Panc1 (cell line): ENCODE data around the gene MACF1. TPM values are rescaled to one million over a fixed set of nuclear protein-coding genes. Genes with fewer than 3 reads are reported as not detected.

Experiments
- ATAC-seq: fragments of 200-7000 bp; cut with Tn5 transposase; 2 replicates; pipeline ENCODE4 v1.9.1; 2020; ENCODE audit warnings: mild to moderate bottlenecking, moderate library complexity
- BruUV-seq: library from RNA; stranded (reverse); fragments of 400-500 nt; replicated peaks from 2 replicates; lab custom pipeline; 2021; lab: Mats Ljungman, UMichigan
- CTCF ChIA-PET: fragments of 300-600 bp; sonication (Branson Sonifier 250); formaldehyde crosslinking; loops from one replicate; lab custom pipeline; 2022; ENCODE audit warnings: antibody characterized with exemption; lab: Charles Lee
- POLR2A ChIA-PET: fragments of 300-600 bp; sonication (Branson Sonifier 250); formaldehyde crosslinking; loops from one replicate; lab custom pipeline; 2022; ENCODE audit warnings: antibody characterized with exemption; lab: Charles Lee
- DNase-seq: peaks from one replicate; pipeline ENCODE4 v3.0.0-alpha.2; 2010; ENCODE audit warnings: low read depth, low spot score
- H3K27ac ChIP-seq: 2 replicates; pipeline ENCODE4 v1.5.1; 2011; ENCODE audit warnings: mild to moderate bottlenecking, low read length, inconsistent platforms
- H3K27me3 ChIP-seq: fragments of 200-500 bp; sonication (Bioruptor generic); 2 replicates; pipeline ENCODE4 v1.6.0; 2014; ENCODE audit warnings: low read length, inconsistent platforms; ENCODE audit not compliant: control insufficient read depth, insufficient read depth
- H3K36me3 ChIP-seq: fragments of 200-500 bp; sonication (Bioruptor generic); 2 replicates; pipeline ENCODE4 v1.5.1; 2014; ENCODE audit warnings: inconsistent platforms, mild to moderate bottlenecking, low read length, moderate library complexity; ENCODE audit not compliant: control insufficient read depth, insufficient read depth
- H3K4me1 ChIP-seq: 2 replicates; pipeline ENCODE4 v1.5.1; 2011; ENCODE audit warnings: inconsistent platforms, mild to moderate bottlenecking, low read length, moderate library complexity; ENCODE audit not compliant: control insufficient read depth, insufficient read depth
- H3K4me3 ChIP-seq, 2 experiments: 2 replicates each; pipeline ENCODE4 v1.5.1; 2011 to 2012; ENCODE audit warnings: low read depth in 2 of 2, low read length in 2 of 2, mild to moderate bottlenecking in 2 of 2, inconsistent platforms in 1 of 2, moderate library complexity in 1 of 2
- H3K9me3 ChIP-seq: fragments of 200-500 bp; sonication (Bioruptor generic); 2 replicates; pipeline ENCODE4 v1.5.1; 2014; ENCODE audit warnings: low read depth, mild to moderate bottlenecking, inconsistent platforms, low read length, moderate library complexity; ENCODE audit not compliant: control insufficient read depth, insufficient read depth
- POLR2AphosphoS5 ChIP-seq: IDR thresholded peaks from 2 replicates; pipeline ENCODE4 v1.6.1; 2012; ENCODE audit warnings: mild to moderate bottlenecking, low read depth, low read length, moderate library complexity
- REST ChIP-seq, 2 experiments: IDR thresholded peaks; 2 replicates each; pipeline ENCODE4 v1.6.1; 2011 to 2012; ENCODE audit warnings: low read depth in 2 of 2, control low read depth in 1 of 2, low read length in 1 of 2, mild to moderate bottlenecking in 1 of 2, moderate library complexity in 1 of 2; ENCODE audit not compliant: insufficient read depth in 1 of 2
- SIN3A ChIP-seq: IDR thresholded peaks from 2 replicates; pipeline ENCODE4 v1.6.1; 2012; ENCODE audit warnings: low read depth, mild to moderate bottlenecking, low read length, moderate library complexity, borderline replicate concordance; ENCODE audit not compliant: insufficient read depth
- TCF7L2 ChIP-seq: IDR thresholded peaks from 2 replicates; pipeline ENCODE4 v1.6.1; 2011; ENCODE audit warnings: mild to moderate bottlenecking, low read depth, low read length, inconsistent platforms
- in situ Hi-C: cut with HindIII; loops from 2 replicates; pipeline ENCODE4 v1.10.0; 2016; ENCODE audit warnings: low sequenced_read_pairs, low pct_unique_long_range_greater_than_20kb
- intact Hi-C: fragments of 100-400 bp; cut with micrococcal nuclease; formaldehyde crosslinking; loops from one replicate; pipeline ENCODE4 v1.10.0; 2022; ENCODE audit not compliant: unreplicated experiment
- total RNA-seq: library from RNA; stranded (reverse); gene quantifications from one replicate; pipeline ENCODE4 v1.2.1, GENCODE V29; 2021; ENCODE audit not compliant: unreplicated experiment
- TF ChIP-seq, protein P1 (sequence below): fragments of 450-650 bp; IDR thresholded peaks from 2 replicates; pipeline ENCODE4 v1.5.1; 2017; ENCODE audit warnings: mild to moderate bottlenecking

Gene MACF1
- total RNA-seq, 1 experiment from 2014 or later = 413 TPM

DNA sequence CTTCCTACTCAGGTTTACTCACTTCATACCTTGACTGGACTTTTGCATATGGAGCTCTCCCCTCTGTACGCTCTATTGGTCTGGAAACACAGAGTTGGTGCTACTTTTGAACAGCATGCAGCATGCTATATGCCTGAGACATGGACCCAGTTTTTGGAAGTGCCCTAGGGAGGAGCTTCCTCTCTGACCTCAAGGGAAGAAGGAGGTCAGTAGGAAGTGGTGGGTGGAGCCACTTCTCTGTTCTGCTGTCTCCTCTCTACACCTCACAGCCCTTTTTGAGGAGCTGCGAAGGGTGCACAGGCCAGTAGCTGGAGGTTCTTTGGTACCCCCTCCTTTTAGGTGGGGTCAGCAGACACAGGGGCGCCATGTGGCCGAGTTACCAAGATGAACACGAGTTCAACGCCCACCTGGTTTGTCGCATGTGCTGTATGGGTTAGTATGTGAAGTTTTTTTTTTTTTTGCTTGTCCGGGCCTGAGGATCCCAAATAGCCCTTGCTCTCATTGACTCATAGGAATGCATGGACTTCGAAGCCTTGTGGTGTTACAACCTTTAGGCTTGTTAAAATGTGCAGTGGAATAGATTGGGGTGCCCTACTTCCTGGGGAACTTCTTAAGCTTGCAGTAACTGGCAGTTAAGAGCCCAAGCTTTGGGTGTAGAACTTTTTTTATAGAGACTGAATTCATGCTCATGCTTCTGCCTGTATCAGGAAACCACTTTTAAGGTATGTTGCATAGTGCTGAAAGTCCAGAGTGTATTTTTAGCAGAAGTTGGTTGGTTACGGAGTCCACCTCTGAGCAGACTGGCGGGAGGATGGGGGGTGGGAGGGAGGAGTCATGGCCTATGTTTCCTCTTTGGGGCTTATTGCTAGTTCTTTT is 10.7 kb downstream of the MACF1 start:
- TF ChIP-seq POLR2AphosphoS5 (no peak), TCF7L2 (no peak), SIN3A (no peak), REST (IDR thresholded peaks at IDR 0.05; ENCODE audit: insufficient read depth in 1 of 2, low read depth in 2 of 2, low read length in 1 of 2) (no peak)
- TF ChIP-seq, protein P1, sequence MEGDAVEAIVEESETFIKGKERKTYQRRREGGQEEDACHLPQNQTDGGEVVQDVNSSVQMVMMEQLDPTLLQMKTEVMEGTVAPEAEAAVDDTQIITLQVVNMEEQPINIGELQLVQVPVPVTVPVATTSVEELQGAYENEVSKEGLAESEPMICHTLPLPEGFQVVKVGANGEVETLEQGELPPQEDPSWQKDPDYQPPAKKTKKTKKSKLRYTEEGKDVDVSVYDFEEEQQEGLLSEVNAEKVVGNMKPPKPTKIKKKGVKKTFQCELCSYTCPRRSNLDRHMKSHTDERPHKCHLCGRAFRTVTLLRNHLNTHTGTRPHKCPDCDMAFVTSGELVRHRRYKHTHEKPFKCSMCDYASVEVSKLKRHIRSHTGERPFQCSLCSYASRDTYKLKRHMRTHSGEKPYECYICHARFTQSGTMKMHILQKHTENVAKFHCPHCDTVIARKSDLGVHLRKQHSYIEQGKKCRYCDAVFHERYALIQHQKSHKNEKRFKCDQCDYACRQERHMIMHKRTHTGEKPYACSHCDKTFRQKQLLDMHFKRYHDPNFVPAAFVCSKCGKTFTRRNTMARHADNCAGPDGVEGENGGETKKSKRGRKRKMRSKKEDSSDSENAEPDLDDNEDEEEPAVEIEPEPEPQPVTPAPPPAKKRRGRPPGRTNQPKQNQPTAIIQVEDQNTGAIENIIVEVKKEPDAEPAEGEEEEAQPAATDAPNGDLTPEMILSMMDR = no peak
- Histone ChIP-seq H3K36me3 (no peaks in the 10 kb centered on the region), H3K4me1 (peaks cover 40% of the 10 kb centered on the region), H3K27me3 (no peaks in the 10 kb centered on the region), H3K27ac (peak overlapping the region; percentile 76), H3K4me3 (no peak overlapping the region), H3K9me3 (no peaks in the 10 kb centered on the region)
- in situ Hi-C loops = no loop called here
- intact Hi-C loops = no loop called here
- peak; percentile 19; the same call in 1 of the 2 replicates for ATAC-seq
- CTCF ChIA-PET = interaction anchor here (0.6 to 0.8 kb wide), 4 partner anchors 15 to 116 kb away, joined by 3 to 7 read pairs (median 5); no protein-coding TSS in a partner anchor
- no peak for DNase-seq
- no TSS peak for BruUV-seq
- POLR2A ChIA-PET = no interaction called here

- no peak for TF ChIP-seq SIN3A
- TF ChIP-seq REST (IDR thresholded peaks at IDR 0.05; ENCODE audit: insufficient read depth in 1 of 2, low read depth in 2 of 2, low read length in 1 of 2) = no peak
- TF ChIP-seq POLR2AphosphoS5 = no peak
- no peak for TF ChIP-seq TCF7L2
- TF ChIP-seq, protein P1 = no peak
- intact Hi-C loops (no loop called here), in situ Hi-C loops (no loop called here)
- Histone ChIP-seq H3K27ac (peak overlapping the region; percentile 10; the same call in 1 of the 2 replicates), H3K4me1 (peaks cover 40% of the 10 kb centered on the region), H3K27me3 (no peaks in the 10 kb centered on the region), H3K4me3 (no peak overlapping the region), H3K36me3 (no peaks in the 10 kb centered on the region), H3K9me3 (no peaks in the 10 kb centered on the region)
- ATAC-seq (no peak), DNase-seq (no peak)
- POLR2A ChIA-PET = interaction anchor here (0.6 kb wide), 1 partner anchor 168 kb away, joined by 3 read pairs; no protein-coding TSS in a partner anchor
- CTCF ChIA-PET = no interaction called here
- BruUV-seq = TSS peak; percentile 26
These were observed 12.3 kb downstream of the MACF1 start for GRCh38 chr1:39216771-39217170.
